ENCODE data around the gene RAP1GAP2. TPM values are rescaled to one million over a fixed set of nuclear protein-coding genes. Genes with fewer than 3 reads are reported as not detected.

Gene RAP1GAP2
- total RNA-seq, result 22.6 TPM

DNA sequence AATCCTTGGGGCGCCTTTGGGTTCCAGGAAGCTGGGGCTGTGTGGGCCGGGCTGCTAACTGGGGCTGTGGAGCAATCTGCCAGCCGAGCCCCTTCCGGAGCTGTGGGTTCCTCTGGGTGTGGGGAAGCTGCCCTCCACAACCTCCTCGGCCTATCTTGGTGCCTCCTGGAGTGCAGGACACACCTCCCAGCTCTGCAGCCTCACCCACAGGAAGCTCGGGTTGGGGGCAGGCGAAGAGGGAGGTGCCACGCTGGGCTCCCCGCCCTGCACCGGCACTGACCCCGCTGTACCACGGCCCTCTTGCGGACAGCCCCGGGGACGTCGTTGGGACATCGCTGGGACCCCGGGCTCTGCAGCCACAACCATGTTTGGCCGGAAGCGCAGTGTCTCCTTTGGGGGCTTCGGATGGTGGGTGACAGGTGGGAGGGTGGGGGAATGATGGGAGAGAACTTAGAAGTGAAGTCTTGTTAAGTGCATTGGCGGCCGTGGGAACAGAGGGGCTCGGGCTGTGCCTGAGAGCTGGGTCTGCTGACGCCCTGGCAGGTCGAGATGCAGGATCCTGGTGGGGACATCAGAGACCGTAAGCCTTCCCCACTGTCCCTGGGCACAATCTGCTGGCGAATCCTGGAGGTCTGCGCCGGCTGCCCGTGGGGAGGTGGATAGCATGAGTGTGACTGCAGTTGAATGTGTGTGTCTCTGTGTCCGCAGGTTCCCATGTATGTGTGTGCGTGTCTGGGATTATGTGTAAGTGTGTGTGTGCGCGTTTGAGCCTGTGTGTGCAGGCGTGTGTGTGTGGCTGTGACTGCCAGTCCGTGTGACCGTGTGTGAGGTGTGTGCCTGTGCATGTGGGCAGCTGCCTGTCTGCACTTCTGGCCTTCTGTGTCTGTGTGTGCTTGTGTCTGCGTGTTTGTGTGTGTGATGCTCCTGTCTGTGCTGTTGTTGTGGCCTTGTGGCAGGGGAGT lies at the start of gene RAP1GAP2:
TSS of gene RAP1GAP2 (plus strand) at position 275 of the 962 bp plus-strand sequence. CDS start at position 365, 90 bp downstream.
- Histone ChIP-seq H3K27ac (no peak within 1 kb of the TSS), H3K4me1 (no peaks in the 10 kb centered on the region), H3K4me3 (no peak within 1 kb of the TSS), H3K9me3 (no peaks in the 10 kb centered on the region), H3K27me3 (no peaks in the 10 kb centered on the region), H3K36me3 (no peaks in the 10 kb centered on the region)
- no peak for TF ChIP-seq CTCF (IDR thresholded peaks at IDR 0.05)
- no peak for TF ChIP-seq POLR2A (IDR thresholded peaks at IDR 0.05)
- no peak for TF ChIP-seq POLR2AphosphoS5 (IDR thresholded peaks at IDR 0.05; ENCODE audit: insufficient read depth in 1 of 2, low read depth in 1 of 2)
- DNase-seq (ENCODE audit: extremely low spot score in 2 of 2), result no peak
- intact Hi-C loops (cut with DNase I), result no loop called here

DNA sequence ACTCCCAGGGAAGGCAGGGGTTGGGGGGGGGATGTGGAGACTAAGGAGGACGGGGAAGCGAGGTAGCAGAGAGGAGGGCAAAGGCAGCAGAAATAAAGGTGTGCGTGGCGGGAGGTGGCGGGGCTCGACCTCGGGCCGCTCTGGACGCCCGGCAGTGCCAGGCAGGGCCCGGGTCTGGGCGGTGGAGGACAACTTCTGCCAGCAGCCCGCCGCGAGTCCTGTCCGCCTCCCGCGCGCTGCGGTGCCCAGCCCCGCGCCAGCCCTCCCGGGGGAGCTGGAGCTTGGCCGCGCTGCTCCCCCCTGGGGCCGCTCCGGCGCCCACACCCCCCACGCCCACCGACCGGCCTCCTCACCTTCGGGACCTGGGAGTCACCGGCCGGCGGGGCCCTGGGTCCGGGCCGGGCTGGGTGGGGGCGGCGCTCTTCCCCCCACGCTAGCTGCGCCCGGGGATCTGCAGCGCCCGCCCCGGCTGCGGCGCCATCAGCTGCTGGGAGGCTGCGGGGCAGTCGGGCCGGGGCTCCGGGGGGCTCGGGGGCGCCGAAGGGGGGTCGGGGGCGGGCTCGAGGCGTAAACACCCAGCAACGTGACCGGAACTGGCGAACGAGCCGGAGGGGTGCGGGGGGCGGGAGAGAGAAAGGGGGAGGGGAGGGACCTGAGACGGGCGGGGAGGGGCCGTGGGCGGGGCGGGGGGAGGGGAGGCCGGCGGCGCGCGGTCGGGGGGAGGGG lies 47.0 kb upstream of the RAP1GAP2 start, which contains the start of gene CCDC92B:
TSS of gene CCDC92B (minus strand) at position 595 of the 726 bp plus-strand sequence. CDS start 14,507 bp downstream, outside the sequence.
- no peaks in the 10 kb centered on the region for H3K9me3 ChIP-seq
- peaks cover 5% of the 10 kb centered on the region for H3K4me1 ChIP-seq
- H3K36me3 ChIP-seq, result no peaks in the 10 kb centered on the region
- H3K4me3 ChIP-seq, result no peak within 1 kb of the TSS
- TF ChIP-seq CTCF (IDR thresholded peaks at IDR 0.05), result no peak
- no peak for TF ChIP-seq POLR2AphosphoS5 (IDR thresholded peaks at IDR 0.05; ENCODE audit: insufficient read depth in 1 of 2, low read depth in 1 of 2)
- no peak for TF ChIP-seq POLR2A (IDR thresholded peaks at IDR 0.05)
- H3K27ac ChIP-seq, result no peak within 1 kb of the TSS
- intact Hi-C loops (cut with DNase I), result no loop called here
- DNase-seq (ENCODE audit: extremely low spot score in 2 of 2), result no peak
- no peaks in the 10 kb centered on the region for H3K27me3 ChIP-seq

- H3K9me3 ChIP-seq, result no peaks in the 10 kb centered on the region
- no peaks in the 10 kb centered on the region for H3K36me3 ChIP-seq
- no peak for TF ChIP-seq POLR2AphosphoS5 (IDR thresholded peaks at IDR 0.05; ENCODE audit: insufficient read depth in 1 of 2, low read depth in 1 of 2)
- TF ChIP-seq POLR2A (IDR thresholded peaks at IDR 0.05), result no peak
- TF ChIP-seq CTCF (IDR thresholded peaks at IDR 0.05), result no peak
- intact Hi-C loops (cut with DNase I), result no loop called here
- DNase-seq (ENCODE audit: extremely low spot score in 2 of 2), result no peak
- no peak overlapping the region for H3K27ac ChIP-seq
- peaks cover 5% of the 10 kb centered on the region for H3K4me1 ChIP-seq
- H3K4me3 ChIP-seq, result no peak overlapping the region
- H3K27me3 ChIP-seq, result no peaks in the 10 kb centered on the region
Observed at GRCh38 chr17:2749784-2750181, 46.5 kb upstream of the RAP1GAP2 start.

DNA sequence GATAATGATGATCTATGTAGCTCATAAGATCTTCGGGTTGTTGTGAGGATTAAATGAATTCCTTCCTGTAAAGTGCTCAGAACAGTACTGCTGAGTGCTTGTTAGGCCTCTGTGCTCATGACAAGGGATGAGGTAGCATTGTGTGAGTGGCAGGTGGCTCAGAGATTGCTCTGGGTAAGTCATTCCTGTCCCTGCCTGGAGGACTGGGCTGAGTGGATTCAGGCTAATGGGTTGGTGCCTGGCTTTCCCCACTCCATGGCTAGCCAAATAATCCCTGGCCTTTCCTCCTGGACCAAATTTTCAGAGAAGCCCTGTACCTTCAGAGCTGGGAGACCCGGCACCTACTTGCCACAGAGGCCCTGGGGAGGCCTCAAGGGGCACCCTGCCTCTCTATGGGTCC lies 45.5 kb upstream of the RAP1GAP2 start:
- peaks cover 6% of the 10 kb centered on the region for H3K4me1 ChIP-seq
- H3K4me3 ChIP-seq, result no peak overlapping the region
- H3K36me3 ChIP-seq, result no peaks in the 10 kb centered on the region
- DNase-seq (ENCODE audit: extremely low spot score in 2 of 2), result no peak
- TF ChIP-seq POLR2AphosphoS5 (IDR thresholded peaks at IDR 0.05; ENCODE audit: insufficient read depth in 1 of 2, low read depth in 1 of 2) (no peak), POLR2A (IDR thresholded peaks at IDR 0.05) (no peak), CTCF (IDR thresholded peaks at IDR 0.05) (no peak)
- no peaks in the 10 kb centered on the region for H3K27me3 ChIP-seq
- intact Hi-C loops (cut with DNase I), result no loop called here
- H3K9me3 ChIP-seq, result no peaks in the 10 kb centered on the region
- no peak overlapping the region for H3K27ac ChIP-seq
